SU-DHL-6 (cell line): ENCODE results near the gene SLC30A4.

Experiments
- H2AFZ ChIP-seq: fragments of 200-600 bp; sonication (generic); 2 replicates; pipeline ENCODE4 v1.6.1; 2014; ENCODE audit warnings: low read depth, mild to moderate bottlenecking, moderate library complexity, mixed read lengths, antibody characterized with exemption, low read length; ENCODE audit not compliant: severe bottlenecking
- H3F3A ChIP-seq: fragments of 200-600 bp; shearing (Covaris generic); 2 replicates; pipeline ENCODE4 v1.6.0; 2016; ENCODE audit warnings: antibody characterized with exemption, mild to moderate bottlenecking; ENCODE audit not compliant: insufficient read depth
- H3K27ac ChIP-seq: fragments of 200-600 bp; sonication (generic); 2 replicates; pipeline ENCODE4 v1.5.1; 2016; ENCODE audit warnings: low read depth, mild to moderate bottlenecking, low read length, moderate library complexity, mixed read lengths
- H3K27me3 ChIP-seq: fragments of 200-600 bp; sonication (generic), shearing (Covaris generic); 2 replicates; pipeline ENCODE4 v1.6.0; 2014; ENCODE audit warnings: mild to moderate bottlenecking, low read length
- H3K36me3 ChIP-seq: fragments of 200-600 bp; sonication (generic); 2 replicates; pipeline ENCODE4 v1.6.1; 2014; ENCODE audit warnings: mild to moderate bottlenecking, low read length, mixed read lengths
- H3K4me2 ChIP-seq: fragments of 300-600, 200-600 bp; shearing (Covaris generic), sonication (generic); 2 replicates; pipeline ENCODE4 v1.6.0; 2014; ENCODE audit warnings: low read length, low read depth, mild to moderate bottlenecking; ENCODE audit not compliant: poor library complexity, severe bottlenecking
- H3K4me3 ChIP-seq: fragments of 200-600 bp; sonication (generic); 2 replicates; pipeline ENCODE4 v1.5.1; 2014; ENCODE audit warnings: antibody characterized with exemption, low read length, mild to moderate bottlenecking, mixed read lengths; ENCODE audit not compliant: insufficient read depth, poor library complexity, severe bottlenecking
- H3K79me2 ChIP-seq: fragments of 200-600 bp; sonication (generic); 2 replicates; pipeline ENCODE4 v1.6.1; 2014; ENCODE audit warnings: mild to moderate bottlenecking, low read length, moderate library complexity; ENCODE audit not compliant: insufficient read depth
- H3K9ac ChIP-seq: fragments of 200-600 bp; sonication (generic); 2 replicates; pipeline ENCODE4 v1.7.0; 2014; ENCODE audit warnings: mild to moderate bottlenecking, low read length
- H3K9me2 ChIP-seq: fragments of 200-600 bp; sonication (generic); replicated peaks from 2 replicates; pipeline ENCODE4 v1.6.1; 2014; ENCODE audit warnings: low read length; ENCODE audit not compliant: insufficient read depth
- H3K9me3 ChIP-seq: fragments of 200-600 bp; sonication (generic); 2 replicates; pipeline ENCODE4 v1.6.1; 2014; ENCODE audit warnings: low read length, mixed read lengths; ENCODE audit not compliant: insufficient read depth
- H4K20me1 ChIP-seq: fragments of 200-600 bp; sonication (generic); 2 replicates; pipeline ENCODE4 v1.6.1; 2014; ENCODE audit warnings: low read depth, mild to moderate bottlenecking, antibody characterized with exemption, low read length, moderate library complexity, mixed read lengths
- EZH2phosphoT487 ChIP-seq: fragments of 200-600 bp; sonication (generic), shearing (Covaris generic); conservative IDR thresholded peaks from 2 replicates; pipeline ENCODE4 v1.6.1; 2018; ENCODE audit warnings: mild to moderate bottlenecking, antibody characterized with exemption, low read length, moderate library complexity, mixed read lengths
- TF ChIP-seq, protein P1 (sequence below): fragments of 200-600 bp; sonication (generic); IDR thresholded peaks from one replicate; pipeline ENCODE4 v1.5.1; 2017; ENCODE audit warnings: antibody characterized with exemption, mild to moderate bottlenecking, low read length, moderate library complexity; ENCODE audit not compliant: insufficient read depth, poor library complexity, severe bottlenecking

The SLC30A4 gene

GRCh38 chr15:45443645-45444044 is 78.9 kb downstream of the SLC30A4 start:
- no peaks in the 10 kb centered on the region for H4K20me1 ChIP-seq
- no peaks in the 10 kb centered on the region for H3K27me3 ChIP-seq
- H3F3A ChIP-seq, result no peaks in the 10 kb centered on the region

DNA sequence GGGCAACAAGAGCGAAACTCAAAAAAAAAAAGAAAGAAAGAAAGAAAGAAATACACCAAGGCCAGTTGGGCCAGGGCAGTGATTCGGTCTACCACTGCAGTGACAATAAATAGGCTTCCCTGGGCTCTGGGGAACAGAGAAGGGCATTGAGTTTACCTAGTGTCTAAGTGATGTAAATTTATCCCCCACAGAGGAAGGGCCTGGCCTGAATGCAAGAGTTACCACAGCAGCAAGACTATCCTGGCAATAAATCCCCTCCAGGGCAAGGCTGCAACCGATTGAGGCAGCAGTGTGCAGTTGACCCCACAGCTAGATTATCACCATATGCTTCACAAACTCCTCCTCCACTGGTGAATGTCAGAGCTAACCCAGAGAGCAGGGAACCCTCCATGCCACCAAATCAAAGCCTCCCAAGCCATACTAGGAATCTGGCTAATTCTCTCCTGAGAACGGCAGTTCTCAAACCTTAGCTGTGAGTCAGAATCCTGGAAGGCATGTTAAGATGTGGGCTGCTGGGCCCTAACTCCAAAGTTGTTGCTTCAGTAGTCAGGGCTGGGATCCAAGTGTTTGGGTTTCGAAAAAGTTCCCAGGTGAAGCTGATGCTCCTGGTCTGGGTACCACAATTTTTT is 79.9 kb downstream of the SLC30A4 start:
- H4K20me1 ChIP-seq, result no peaks in the 10 kb centered on the region
- H3K4me3 ChIP-seq, result no peak overlapping the region
- no peak overlapping the region for H2AFZ ChIP-seq
- no peak overlapping the region for H3K27ac ChIP-seq
- H3F3A ChIP-seq, result no peaks in the 10 kb centered on the region
- H3K9me2 ChIP-seq, result no peaks in the 10 kb centered on the region
- no peaks in the 10 kb centered on the region for H3K27me3 ChIP-seq
- TF ChIP-seq EZH2phosphoT487, result no peak
- TF ChIP-seq, protein P1, sequence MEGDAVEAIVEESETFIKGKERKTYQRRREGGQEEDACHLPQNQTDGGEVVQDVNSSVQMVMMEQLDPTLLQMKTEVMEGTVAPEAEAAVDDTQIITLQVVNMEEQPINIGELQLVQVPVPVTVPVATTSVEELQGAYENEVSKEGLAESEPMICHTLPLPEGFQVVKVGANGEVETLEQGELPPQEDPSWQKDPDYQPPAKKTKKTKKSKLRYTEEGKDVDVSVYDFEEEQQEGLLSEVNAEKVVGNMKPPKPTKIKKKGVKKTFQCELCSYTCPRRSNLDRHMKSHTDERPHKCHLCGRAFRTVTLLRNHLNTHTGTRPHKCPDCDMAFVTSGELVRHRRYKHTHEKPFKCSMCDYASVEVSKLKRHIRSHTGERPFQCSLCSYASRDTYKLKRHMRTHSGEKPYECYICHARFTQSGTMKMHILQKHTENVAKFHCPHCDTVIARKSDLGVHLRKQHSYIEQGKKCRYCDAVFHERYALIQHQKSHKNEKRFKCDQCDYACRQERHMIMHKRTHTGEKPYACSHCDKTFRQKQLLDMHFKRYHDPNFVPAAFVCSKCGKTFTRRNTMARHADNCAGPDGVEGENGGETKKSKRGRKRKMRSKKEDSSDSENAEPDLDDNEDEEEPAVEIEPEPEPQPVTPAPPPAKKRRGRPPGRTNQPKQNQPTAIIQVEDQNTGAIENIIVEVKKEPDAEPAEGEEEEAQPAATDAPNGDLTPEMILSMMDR, result no peak
- no peaks in the 10 kb centered on the region for H3K9me3 ChIP-seq
- H3K4me2 ChIP-seq, result no peak overlapping the region
- H3K9ac ChIP-seq, result no peak overlapping the region
- no peaks in the 10 kb centered on the region for H3K36me3 ChIP-seq
- no peaks in the 10 kb centered on the region for H3K79me2 ChIP-seq

More at GRCh38 chr15:45443645-45444044, 78.9 kb downstream of the SLC30A4 start:
- Histone ChIP-seq H2AFZ (no peak overlapping the region), H3K9ac (no peak overlapping the region), H3K36me3 (no peaks in the 10 kb centered on the region), H3K27ac (no peak overlapping the region), H3K9me2 (no peaks in the 10 kb centered on the region), H3K9me3 (no peaks in the 10 kb centered on the region), H3K4me2 (no peak overlapping the region), H3K79me2 (no peaks in the 10 kb centered on the region), H3K4me3 (no peak overlapping the region)
- TF ChIP-seq EZH2phosphoT487, result no peak
- TF ChIP-seq, protein P1, result no peak

GRCh38 chr15:45441686-45442085 is 80.9 kb downstream of the SLC30A4 start:
- no peaks in the 10 kb centered on the region for H3F3A ChIP-seq
- H4K20me1 ChIP-seq, result no peaks in the 10 kb centered on the region

More at GRCh38 chr15:45441686-45442085, 80.9 kb downstream of the SLC30A4 start:
- no peaks in the 10 kb centered on the region for H3K79me2 ChIP-seq
- no peaks in the 10 kb centered on the region for H3K27me3 ChIP-seq
- no peak overlapping the region for H3K9ac ChIP-seq
- no peak overlapping the region for H3K4me3 ChIP-seq
- H3K36me3 ChIP-seq, result no peaks in the 10 kb centered on the region
- TF ChIP-seq EZH2phosphoT487, result no peak
- TF ChIP-seq, protein P1, result no peak
- no peak overlapping the region for H3K4me2 ChIP-seq
- H2AFZ ChIP-seq, result no peak overlapping the region
- H3K27ac ChIP-seq, result no peak overlapping the region
- no peaks in the 10 kb centered on the region for H3K9me3 ChIP-seq
- no peaks in the 10 kb centered on the region for H3K9me2 ChIP-seq
